Measurements from ENCODE around the gene TPSG1.

- TF ChIP-seq, protein P1, sequence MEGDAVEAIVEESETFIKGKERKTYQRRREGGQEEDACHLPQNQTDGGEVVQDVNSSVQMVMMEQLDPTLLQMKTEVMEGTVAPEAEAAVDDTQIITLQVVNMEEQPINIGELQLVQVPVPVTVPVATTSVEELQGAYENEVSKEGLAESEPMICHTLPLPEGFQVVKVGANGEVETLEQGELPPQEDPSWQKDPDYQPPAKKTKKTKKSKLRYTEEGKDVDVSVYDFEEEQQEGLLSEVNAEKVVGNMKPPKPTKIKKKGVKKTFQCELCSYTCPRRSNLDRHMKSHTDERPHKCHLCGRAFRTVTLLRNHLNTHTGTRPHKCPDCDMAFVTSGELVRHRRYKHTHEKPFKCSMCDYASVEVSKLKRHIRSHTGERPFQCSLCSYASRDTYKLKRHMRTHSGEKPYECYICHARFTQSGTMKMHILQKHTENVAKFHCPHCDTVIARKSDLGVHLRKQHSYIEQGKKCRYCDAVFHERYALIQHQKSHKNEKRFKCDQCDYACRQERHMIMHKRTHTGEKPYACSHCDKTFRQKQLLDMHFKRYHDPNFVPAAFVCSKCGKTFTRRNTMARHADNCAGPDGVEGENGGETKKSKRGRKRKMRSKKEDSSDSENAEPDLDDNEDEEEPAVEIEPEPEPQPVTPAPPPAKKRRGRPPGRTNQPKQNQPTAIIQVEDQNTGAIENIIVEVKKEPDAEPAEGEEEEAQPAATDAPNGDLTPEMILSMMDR (conservative IDR thresholded peaks at IDR 0.05; ENCODE audit: low read length) = no peak
- no peak for TF ChIP-seq EZH2phosphoT487 (IDR thresholded peaks at IDR 0.05; ENCODE audit: borderline replicate concordance)
Measured at GRCh38 chr16:1172651-1173050, 52.4 kb downstream of the TPSG1 start.

Measured in Loucy (cell line).